Gastrocnemius medialis (tissue), 4 donors: Measurements from ENCODE around the gene DPYD.

Experiments
- CTCF ChIP-seq, 5 experiments: fragments of 450-650 bp in 3 of 5; fragments of 200-600 bp in 2 of 5; sonication (generic) in 2 of 5; IDR thresholded peaks in 4 of 5; conservative IDR thresholded peaks in 1 of 5; 1 replicate in 4 of 5; 2 replicates in 1 of 5; pipeline ENCODE4 v1.5.1; 2016 to 2019; ENCODE audit warnings: antibody characterized with exemption in 5 of 5, mild to moderate bottlenecking in 3 of 5, moderate library complexity in 3 of 5
- POLR2A ChIP-seq, 2 donors: fragments of 450-650 bp; IDR thresholded peaks; one replicate each; pipeline ENCODE4 v1.6.1; 2017; ENCODE audit warnings: antibody characterized with exemption in 2 of 2, mild to moderate bottlenecking in 2 of 2, moderate library complexity in 2 of 2

DNA sequence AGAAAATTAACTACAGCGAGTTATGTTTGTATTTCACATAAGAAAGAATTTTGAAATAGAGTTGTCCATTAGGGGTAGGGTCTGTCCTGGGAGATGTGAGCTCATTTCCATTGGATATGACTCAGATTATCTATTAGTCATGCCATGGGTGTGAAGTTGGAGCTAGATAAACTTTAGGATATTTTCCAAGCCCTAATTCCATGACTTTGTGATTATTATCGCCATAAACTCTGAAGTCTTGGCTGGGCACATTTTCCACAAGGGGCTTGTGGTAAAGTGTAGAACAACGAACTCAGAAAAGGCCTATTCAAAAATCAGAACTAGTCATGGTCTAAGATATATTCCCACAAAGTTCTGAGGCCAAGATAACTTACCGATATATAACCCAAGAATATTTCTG lies 396.6 kb downstream of the DPYD start:
- TF ChIP-seq POLR2A (IDR thresholded peaks at IDR 0.05) (no peak), CTCF (IDR thresholded peaks at IDR 0.05 in 4 of 5, conservative IDR thresholded peaks at IDR 0.05 in 1 of 5) (no peak)
